ENCODE data around the gene MYH9.

GRCh38 chr22:36237462-36238372 is 150.1 kb downstream of the MYH9 start:
- TF ChIP-seq EZH2 (IDR thresholded peaks at IDR 0.05; ENCODE audit: borderline replicate concordance, insufficient read depth, low read length, poor library complexity, severe bottlenecking) (no peak), EP300 (conservative IDR thresholded peaks at IDR 0.05; ENCODE audit: poor library complexity, severe bottlenecking) (no peak), TAF1 (IDR thresholded peaks at IDR 0.05; ENCODE audit: low read depth) (no peak)
- TF ChIP-seq, protein P1, sequence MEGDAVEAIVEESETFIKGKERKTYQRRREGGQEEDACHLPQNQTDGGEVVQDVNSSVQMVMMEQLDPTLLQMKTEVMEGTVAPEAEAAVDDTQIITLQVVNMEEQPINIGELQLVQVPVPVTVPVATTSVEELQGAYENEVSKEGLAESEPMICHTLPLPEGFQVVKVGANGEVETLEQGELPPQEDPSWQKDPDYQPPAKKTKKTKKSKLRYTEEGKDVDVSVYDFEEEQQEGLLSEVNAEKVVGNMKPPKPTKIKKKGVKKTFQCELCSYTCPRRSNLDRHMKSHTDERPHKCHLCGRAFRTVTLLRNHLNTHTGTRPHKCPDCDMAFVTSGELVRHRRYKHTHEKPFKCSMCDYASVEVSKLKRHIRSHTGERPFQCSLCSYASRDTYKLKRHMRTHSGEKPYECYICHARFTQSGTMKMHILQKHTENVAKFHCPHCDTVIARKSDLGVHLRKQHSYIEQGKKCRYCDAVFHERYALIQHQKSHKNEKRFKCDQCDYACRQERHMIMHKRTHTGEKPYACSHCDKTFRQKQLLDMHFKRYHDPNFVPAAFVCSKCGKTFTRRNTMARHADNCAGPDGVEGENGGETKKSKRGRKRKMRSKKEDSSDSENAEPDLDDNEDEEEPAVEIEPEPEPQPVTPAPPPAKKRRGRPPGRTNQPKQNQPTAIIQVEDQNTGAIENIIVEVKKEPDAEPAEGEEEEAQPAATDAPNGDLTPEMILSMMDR (IDR thresholded peaks at IDR 0.05; ENCODE audit: poor library complexity, severe bottlenecking): no peak
